ENCODE results near the gene SECISBP2.

The SECISBP2 gene

DNA sequence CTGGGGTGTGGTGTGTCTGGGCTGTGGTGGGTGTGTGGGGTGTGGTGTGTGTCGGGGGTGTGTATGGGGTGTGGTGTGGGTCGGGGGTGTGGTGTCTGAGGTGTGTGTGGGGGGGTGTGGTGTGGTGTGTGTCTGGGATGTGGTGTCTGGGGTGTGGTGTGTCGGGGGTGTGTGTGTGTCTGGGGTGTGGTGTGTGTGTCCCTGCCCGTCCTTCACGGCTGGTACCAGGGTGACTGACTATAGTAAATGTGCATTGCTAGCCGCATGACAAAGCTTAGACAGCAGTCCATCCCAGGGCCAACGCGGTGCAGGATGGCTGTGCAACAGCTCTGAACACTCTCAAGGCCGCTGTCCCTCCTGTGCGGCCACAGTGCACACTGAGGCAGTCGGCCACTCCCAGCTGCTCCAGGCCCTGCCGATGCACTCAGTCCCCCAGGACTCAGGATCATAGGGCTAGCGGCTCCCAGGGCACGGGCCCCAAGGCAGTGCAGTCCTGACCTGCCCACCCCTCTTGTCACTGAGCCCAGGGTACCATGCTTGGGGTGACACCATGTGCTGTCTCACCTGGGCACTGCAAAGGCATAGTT is 54.0 kb downstream of the SECISBP2 start:
- TF ChIP-seq, protein P1, sequence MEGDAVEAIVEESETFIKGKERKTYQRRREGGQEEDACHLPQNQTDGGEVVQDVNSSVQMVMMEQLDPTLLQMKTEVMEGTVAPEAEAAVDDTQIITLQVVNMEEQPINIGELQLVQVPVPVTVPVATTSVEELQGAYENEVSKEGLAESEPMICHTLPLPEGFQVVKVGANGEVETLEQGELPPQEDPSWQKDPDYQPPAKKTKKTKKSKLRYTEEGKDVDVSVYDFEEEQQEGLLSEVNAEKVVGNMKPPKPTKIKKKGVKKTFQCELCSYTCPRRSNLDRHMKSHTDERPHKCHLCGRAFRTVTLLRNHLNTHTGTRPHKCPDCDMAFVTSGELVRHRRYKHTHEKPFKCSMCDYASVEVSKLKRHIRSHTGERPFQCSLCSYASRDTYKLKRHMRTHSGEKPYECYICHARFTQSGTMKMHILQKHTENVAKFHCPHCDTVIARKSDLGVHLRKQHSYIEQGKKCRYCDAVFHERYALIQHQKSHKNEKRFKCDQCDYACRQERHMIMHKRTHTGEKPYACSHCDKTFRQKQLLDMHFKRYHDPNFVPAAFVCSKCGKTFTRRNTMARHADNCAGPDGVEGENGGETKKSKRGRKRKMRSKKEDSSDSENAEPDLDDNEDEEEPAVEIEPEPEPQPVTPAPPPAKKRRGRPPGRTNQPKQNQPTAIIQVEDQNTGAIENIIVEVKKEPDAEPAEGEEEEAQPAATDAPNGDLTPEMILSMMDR (IDR thresholded peaks at IDR 0.05), result no peak

GRCh38 chr9:89372979-89373378 is 54.7 kb downstream of the SECISBP2 start:
- TF ChIP-seq, protein P1 (IDR thresholded peaks at IDR 0.05), result no peak

DNA sequence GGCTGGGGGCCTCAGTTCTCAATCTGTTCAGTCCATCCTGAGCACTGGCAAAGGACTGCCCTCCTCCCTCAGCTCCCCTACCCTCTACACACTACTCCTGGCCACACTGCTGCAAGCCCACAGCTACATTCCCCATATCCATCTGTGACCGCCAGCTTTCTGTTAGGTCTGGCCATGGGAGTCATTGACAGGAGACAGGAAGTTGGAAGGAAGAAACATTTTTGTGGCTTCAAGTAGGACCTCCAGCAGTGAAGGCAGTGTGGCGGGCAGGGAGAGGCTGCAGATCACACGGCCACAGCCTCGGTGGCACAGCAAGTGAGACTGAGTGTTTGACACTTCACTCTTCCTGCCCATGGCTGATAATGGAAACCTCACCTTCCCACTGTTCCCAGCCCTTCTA is 55.9 kb downstream of the SECISBP2 start:
- TF ChIP-seq, protein P1 (IDR thresholded peaks at IDR 0.05), result no peak

- TF ChIP-seq, protein P1 (IDR thresholded peaks at IDR 0.05), result no peak
Measured at GRCh38 chr9:89375191-89375760, 57.0 kb downstream of the SECISBP2 start.

DNA sequence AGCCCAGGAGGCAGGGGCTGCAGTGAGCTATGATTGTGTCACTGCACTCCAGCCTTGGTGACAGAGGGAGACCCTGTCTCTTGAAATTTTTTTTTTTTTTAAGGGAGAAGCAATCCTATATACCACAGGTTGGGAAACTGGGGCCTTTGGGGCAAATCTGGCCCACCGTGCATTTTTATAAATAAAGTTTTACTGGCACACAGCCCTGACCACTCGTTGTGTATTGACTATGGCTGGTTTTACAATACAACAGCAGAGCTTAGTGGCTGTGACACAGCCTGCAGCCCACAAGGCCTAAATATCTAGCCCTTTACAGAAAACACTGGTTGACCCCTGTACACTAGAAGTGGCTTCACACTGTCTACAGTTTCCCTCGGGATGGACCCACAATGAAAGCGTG is 58.0 kb downstream of the SECISBP2 start:
- TF ChIP-seq, protein P1 (IDR thresholded peaks at IDR 0.05), result no peak

DNA sequence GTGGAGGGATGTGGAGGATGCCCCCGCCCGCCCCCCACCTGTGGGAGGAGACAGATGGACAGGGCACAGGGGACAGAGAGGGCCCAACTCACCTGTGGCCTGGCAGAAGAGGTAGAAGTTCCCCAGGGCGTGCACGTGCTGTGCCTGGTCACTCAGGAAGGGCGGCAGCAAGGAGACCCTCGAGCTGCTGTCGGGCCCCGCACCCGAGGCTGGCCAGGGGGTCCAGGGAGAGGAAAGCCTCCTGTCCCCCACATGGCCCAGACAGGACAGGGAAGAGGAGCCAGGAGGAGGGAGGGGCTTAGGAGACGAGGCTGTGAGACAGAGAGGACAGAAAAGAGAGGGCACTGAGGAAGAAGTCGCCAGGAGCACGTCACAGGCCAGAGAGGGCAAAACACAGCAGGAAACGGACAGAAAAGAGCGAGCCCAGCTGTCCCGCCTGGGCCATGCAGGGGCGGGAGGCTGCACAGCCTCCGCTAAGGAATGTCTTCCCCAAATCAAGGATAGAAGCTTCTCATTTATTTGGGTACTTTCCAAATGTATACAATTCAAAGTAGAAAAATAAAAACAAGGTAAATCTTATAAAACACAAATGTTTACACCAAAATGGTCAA is 58.5 kb downstream of the SECISBP2 start:
- TF ChIP-seq, protein P1 (IDR thresholded peaks at IDR 0.05), result no peak

GRCh38 chr9:89377411-89377810 is 59.1 kb downstream of the SECISBP2 start:
- TF ChIP-seq, protein P1 (IDR thresholded peaks at IDR 0.05), result no peak
